GM12878 (cell line): ENCODE data around the gene DTWD2. TPM values are rescaled to one million over a fixed set of nuclear protein-coding genes. Genes with fewer than 3 reads are reported as not detected.
A peak's percentile ranks its signal among the peaks of the same experiment; 100 is the strongest.

Experiments used
- ATAC-seq: fragments of 200-7000 bp; cut with Tn5 transposase; 3 replicates; pipeline ENCODE4 v1.9.1; 2020; ENCODE audit warnings: mild to moderate bottlenecking, moderate library complexity
- BruUV-seq: library from RNA; stranded (reverse); fragments of 400-500 nt; replicated peaks from 2 replicates; lab custom pipeline; 2021; lab: Mats Ljungman, UMichigan
- CTCF ChIA-PET: fragments of 300-600 bp; sonication (Branson Sonifier 250); formaldehyde crosslinking; extraction: SDS; loops from one replicate; lab custom pipeline; 2021; ENCODE audit warnings: inconsistent platforms; lab: Yijun Ruan, JAX
- POLR2A ChIA-PET: fragments of 350-600 bp; formaldehyde crosslinking; extraction: SDS; loops from one replicate; lab custom pipeline; 2021; ENCODE audit warnings: inconsistent platforms; lab: Charles Lee
- RAD21 ChIA-PET: fragments of 300-600 bp; sonication (Branson Sonifier 250); formaldehyde crosslinking; loops from one replicate; lab custom pipeline; 2023; ENCODE audit warnings: antibody characterized with exemption; ENCODE audit not compliant: unreplicated experiment; lab: Charles Lee
- SMC1A ChIA-PET: fragments of 300-600 bp; sonication (Branson Sonifier 250); formaldehyde crosslinking; loops from one replicate; lab custom pipeline; 2023; ENCODE audit not compliant: unreplicated experiment, uncharacterized antibody; lab: Charles Lee
- DNase-seq: peaks from one replicate; pipeline ENCODE4 v3.0.0-alpha.2; 2011; ENCODE audit warnings: low read depth, low spot score
- FAIRE-seq: peaks from 3 replicates; lab custom pipeline; 2011; peaks lifted over from hg19 to GRCh38; lab: Jason Lieb, UNC
- H2AFZ ChIP-seq: 2 replicates; pipeline ENCODE4 v1.6.0; 2011; ENCODE audit warnings: low read depth, low read length, control low read depth; ENCODE audit not compliant: control insufficient read depth
- H3K27ac ChIP-seq: 2 replicates; pipeline ENCODE4 v1.5.1; 2011; ENCODE audit warnings: control low read depth; ENCODE audit not compliant: control insufficient read depth, insufficient read depth
- H3K27me3 ChIP-seq, 2 experiments: replicated peaks in 1 of 2; 2 replicates each; pipeline versions ENCODE4 v1.6.0 to v1.6.1; 2011; ENCODE audit warnings: low read length in 1 of 2; ENCODE audit not compliant: control insufficient read depth in 2 of 2, insufficient read depth in 2 of 2
- H3K36me3 ChIP-seq, 2 experiments: 2 replicates each; pipeline ENCODE4 v1.5.1; 2011; ENCODE audit warnings: low read length in 1 of 2; ENCODE audit not compliant: control insufficient read depth in 2 of 2, insufficient read depth in 2 of 2
- H3K4me1 ChIP-seq: 2 replicates; pipeline ENCODE4 v1.6.1; 2011; ENCODE audit warnings: mild to moderate bottlenecking, low read length, moderate library complexity, mixed read lengths; ENCODE audit not compliant: control insufficient read depth, insufficient read depth
- H3K4me2 ChIP-seq: 2 replicates; pipeline ENCODE4 v1.6.0; 2011; ENCODE audit warnings: control low read depth; ENCODE audit not compliant: control insufficient read depth, insufficient read depth
- H3K4me3 ChIP-seq: fragments of 200-600 bp; sonication (generic); 2 replicates; pipeline ENCODE4 v1.5.1; 2016
- H3K79me2 ChIP-seq: 2 replicates; pipeline ENCODE4 v1.6.0; 2011; ENCODE audit warnings: low read length; ENCODE audit not compliant: control insufficient read depth, insufficient read depth
- H3K9ac ChIP-seq: 2 replicates; pipeline ENCODE4 v1.8.0; 2011; ENCODE audit warnings: low read length, control low read depth, mixed read lengths; ENCODE audit not compliant: control insufficient read depth, insufficient read depth
- H3K9me3 ChIP-seq: replicated peaks from 3 replicates; pipeline ENCODE4 v1.5.1; 2011; ENCODE audit warnings: mild to moderate bottlenecking, low read length; ENCODE audit not compliant: control insufficient read depth, insufficient read depth
- H4K20me1 ChIP-seq: 2 replicates; pipeline ENCODE4 v1.6.0; 2011; ENCODE audit not compliant: control insufficient read depth, insufficient read depth
- CHD2 ChIP-seq: IDR thresholded peaks from 2 replicates; pipeline ENCODE4 v1.6.1; 2011; ENCODE audit warnings: low read depth, low read length, improper control_type of control experiment, borderline replicate concordance
- IRF3 ChIP-seq: fragments of 450-650 bp; IDR thresholded peaks from 2 replicates; pipeline ENCODE4 v1.6.1; 2014; ENCODE audit warnings: mild to moderate bottlenecking
- MTA2 ChIP-seq: fragments of 450-650 bp; IDR thresholded peaks from 2 replicates; pipeline ENCODE4 v1.6.1; 2016; ENCODE audit warnings: low read depth, mild to moderate bottlenecking, moderate library complexity
- POU2F2 ChIP-seq: IDR thresholded peaks from 3 replicates; pipeline ENCODE4 v1.6.1; 2011; ENCODE audit warnings: low read depth, mild to moderate bottlenecking, low read length, borderline replicate concordance
- ZBED1 ChIP-seq: IDR thresholded peaks from 2 replicates; pipeline ENCODE4 v1.6.1; 2016; ENCODE audit warnings: borderline replicate concordance
- ZBTB33 ChIP-seq: fragments of 450-650 bp; IDR thresholded peaks from 2 replicates; pipeline ENCODE4 v1.6.1; 2017; ENCODE audit warnings: mild to moderate bottlenecking
- WGBS: methylation state at CpG from one replicate; pipeline ENCODE4 v1.1.6; 2016; ENCODE audit warnings: low lambda C conversion rate; ENCODE audit not compliant: insufficient replicate concordance, insufficient coverage; ENCODE audit errors: missing lambda C conversion rate; 5-methylcytosine and 5-hydroxymethylcytosine counted together
- in situ Hi-C: fragments of 300-500 bp; cut with MboI; formaldehyde crosslinking; loops from 9 replicates; pipeline ENCODE4 v1.14.3; 2018; ENCODE audit warnings: mixed read lengths
- intact Hi-C: fragments of 100-400 bp; cut with micrococcal nuclease; formaldehyde crosslinking; loops from one replicate; pipeline ENCODE4 v1.14.2; 2022; ENCODE audit not compliant: unreplicated experiment
- polyA plus RNA-seq, 11 experiments: library from polyadenylated mRNA; depleted of rRNA in 4 of 11; unstranded in 6 of 11; stranded (reverse) in 5 of 11; fragments of >200 nt; fragmentation: Nextera tagmentation in 4 of 11; fragmentation: Illumina TruSeq in 1 of 11; extraction: Ambion mirVana in 4 of 11; extraction: Trizol in 1 of 11; gene quantifications; 1 replicate in 1 of 11; 2 replicates in 10 of 11; pipeline versions ENCODE4 v1.2.1 to v1.2.3, GENCODE V29; 2011 to 2016; ENCODE audit warnings: inconsistent platforms in 2 of 11, missing spikeins in 2 of 11, low read depth in 1 of 11
- total RNA-seq, 4 experiments: library from RNA; depleted of rRNA in 3 of 4; stranded (reverse); fragments of >200 nt in 3 of 4; fragmentation: Illumina TruSeq in 1 of 4; extraction: Trizol in 1 of 4; gene quantifications; 2 replicates each; pipeline versions ENCODE4 v1.2.1 to v1.2.3, GENCODE V29; 2013 to 2021

The DTWD2 gene
- total and polyA plus RNA-seq, 10 of the 15 experiments (the other 5 are each of a cell fraction or from before 2014, with no cell fraction given), result 0.93 to 8.4 (median 5.1) TPM

GRCh38 chr5:118891252-118891651 is 97.1 kb downstream of the DTWD2 start:
- no peaks in the 10 kb centered on the region for H3K27me3 ChIP-seq
- FAIRE-seq (no peak), DNase-seq (peak; percentile 4), ATAC-seq (peak; percentile 72)
- WGBS, result 47% methylated on average over 2 of the region's 2 CpGs
- no peaks in the 10 kb centered on the region for H4K20me1 ChIP-seq
- BruUV-seq, result no TSS peak
- intact Hi-C loops, result no loop called here
- in situ Hi-C loops, result no loop called here
- H3K4me1 ChIP-seq, result no peaks in the 10 kb centered on the region
- no peaks in the 10 kb centered on the region for H3K36me3 ChIP-seq
- no peak overlapping the region for H3K9ac ChIP-seq
- SMC1A ChIA-PET, result interaction anchor here (1.3 kb wide), 1 partner anchor 14 kb away, joined by 5 read pairs; no protein-coding TSS in a partner anchor
- H2AFZ ChIP-seq, result no peak overlapping the region
- H3K4me2 ChIP-seq, result no peak overlapping the region
- no peaks in the 10 kb centered on the region for H3K9me3 ChIP-seq
- no peak overlapping the region for H3K27ac ChIP-seq
- TF ChIP-seq POU2F2, result 0 out of 3 replicates have a peak, but pooled peaks have one; percentile 20
- TF ChIP-seq MTA2, result peak; percentile 70; the same call in 1 of the 2 replicates
- no peak for TF ChIP-seq ZBED1
- TF ChIP-seq, all 136 proteins: peak for 2
- CTCF ChIA-PET, result interaction anchor here (1.8 kb wide), 1 partner anchor 9 kb away, joined by 5 read pairs; no protein-coding TSS in a partner anchor
- POLR2A ChIA-PET, result interaction anchor here (1.2 kb wide), 1 partner anchor 11 kb away, joined by 3 read pairs; no protein-coding TSS in a partner anchor
- H3K4me3 ChIP-seq, result no peak overlapping the region
- H3K79me2 ChIP-seq, result no peaks in the 10 kb centered on the region
- RAD21 ChIA-PET, result no interaction called here

- no peaks in the 10 kb centered on the region for H3K27me3 ChIP-seq
- intact Hi-C loops (no loop called here), in situ Hi-C loops (no loop called here)
- H3K4me2 ChIP-seq, result no peak overlapping the region
- CTCF ChIA-PET, result interaction anchor here (0.7 to 1.0 kb wide), 2 partner anchors 9 to 11 kb away, joined by 3 to 4 read pairs; no protein-coding TSS in a partner anchor
- no TSS peak for BruUV-seq
- H3K9ac ChIP-seq, result no peak overlapping the region
- no peak for DNase-seq
- H2AFZ ChIP-seq, result no peak overlapping the region
- H3K36me3 ChIP-seq, result no peaks in the 10 kb centered on the region
- WGBS, result 22% methylated on average over 2 of the region's 2 CpGs
- no peaks in the 10 kb centered on the region for H3K4me1 ChIP-seq
- H3K4me3 ChIP-seq, result no peak overlapping the region
- TF ChIP-seq ZBTB33 (no peak), MTA2 (no peak), CHD2 (no peak), IRF3 (no peak)
- TF ChIP-seq, all 136 proteins: peak for 0
- POLR2A ChIA-PET, result no interaction called here
- SMC1A ChIA-PET, result interaction anchor here (1.0 to 1.7 kb wide), 2 partner anchors 12 to 13 kb away, joined by 3 to 4 read pairs; no protein-coding TSS in a partner anchor
- RAD21 ChIA-PET, result no interaction called here
- ATAC-seq, result no peak
- no peak for FAIRE-seq
- Histone ChIP-seq H4K20me1 (no peaks in the 10 kb centered on the region), H3K9me3 (no peaks in the 10 kb centered on the region), H3K79me2 (no peaks in the 10 kb centered on the region), H3K27ac (no peak overlapping the region)
Observed at GRCh38 chr5:118889165-118889564, 99.2 kb downstream of the DTWD2 start.
